GM12891 (cell line): Measurements from ENCODE around the gene LGALS9.
"Not testable (repeated sequence)": the region's sequence is repeated elsewhere in the genome, so short reads cannot be mapped to it uniquely, and the experiment has no call there.

Experiments used
- DNase-seq: peaks from one replicate; pipeline ENCODE4 v3.0.0; 2011; ENCODE audit warnings: low spot score; ENCODE audit not compliant: insufficient read length
- FAIRE-seq: peaks from 2 replicates; lab custom pipeline; 2011; peaks lifted over from hg19 to GRCh38; lab: Jason Lieb, UNC
- PAX5 ChIP-seq: IDR thresholded peaks from 2 replicates; pipeline ENCODE4 v1.6.1; 2011; ENCODE audit warnings: low read length, moderate library complexity, mild to moderate bottlenecking; ENCODE audit not compliant: insufficient read depth, severe bottlenecking
- POLR2A ChIP-seq: IDR thresholded peaks from 2 replicates; pipeline ENCODE4 v1.6.1; 2011; ENCODE audit warnings: low read depth, low read length, control low read depth
- POLR2AphosphoS5 ChIP-seq: IDR thresholded peaks from 2 replicates; pipeline ENCODE4 v1.6.1; 2011; ENCODE audit warnings: low read depth, low read length, control low read depth
- POU2F2 ChIP-seq: IDR thresholded peaks from 2 replicates; pipeline ENCODE4 v1.6.1; 2011; ENCODE audit warnings: low read depth, mild to moderate bottlenecking, control low read depth, low read length, moderate library complexity
- SPI1 ChIP-seq: IDR thresholded peaks from 2 replicates; pipeline ENCODE4 v1.6.1; 2011; ENCODE audit warnings: low read depth, low read length, control low read depth
- TAF1 ChIP-seq: IDR thresholded peaks from 2 replicates; pipeline ENCODE4 v1.6.1; 2011; ENCODE audit warnings: low read depth, low read length, control low read depth

LGALS9 gene

DNA sequence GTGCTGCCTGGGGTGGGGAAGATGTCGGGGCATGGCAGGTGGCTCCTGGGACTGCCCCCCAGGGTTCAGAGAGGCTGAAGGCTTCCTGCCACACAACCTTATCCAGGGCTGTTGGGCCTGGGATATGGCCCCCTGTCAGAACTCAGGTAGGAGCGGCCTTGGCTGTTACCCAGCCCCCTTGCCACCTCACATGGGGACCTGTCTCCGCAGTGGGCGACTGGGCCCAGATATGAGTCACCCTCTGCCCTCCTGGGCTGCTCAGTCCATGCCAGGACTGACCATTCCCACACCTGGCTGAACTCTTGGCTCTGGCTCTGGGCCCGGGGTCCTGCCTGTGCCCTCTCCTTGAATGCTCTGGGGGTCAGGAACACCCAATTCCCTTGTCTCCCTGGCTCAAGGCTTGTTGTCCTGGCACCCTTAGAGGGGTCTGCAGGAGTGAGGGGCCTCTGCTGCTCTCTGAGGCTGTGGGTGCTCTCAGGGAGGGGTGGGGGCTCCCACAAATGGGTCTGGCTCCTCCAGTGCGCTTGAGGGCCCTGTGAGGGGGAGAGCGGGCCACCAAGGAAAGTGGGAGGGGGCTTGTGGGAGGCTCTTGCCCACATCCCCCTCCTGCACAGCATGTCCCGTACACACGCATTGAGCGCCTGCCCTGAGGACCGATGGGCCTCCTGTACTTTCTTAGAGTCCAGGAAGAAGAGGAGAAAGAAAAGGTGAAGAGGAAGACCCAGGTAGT, 36.0 kb downstream of the LGALS9 start:
- no peak for DNase-seq
- no peak for FAIRE-seq
- TF ChIP-seq PAX5, result no peak
- TF ChIP-seq POLR2A, result no peak
- TF ChIP-seq TAF1, result no peak
- no peak for TF ChIP-seq POU2F2
- no peak for TF ChIP-seq POLR2AphosphoS5
- TF ChIP-seq SPI1, result no peak

DNA sequence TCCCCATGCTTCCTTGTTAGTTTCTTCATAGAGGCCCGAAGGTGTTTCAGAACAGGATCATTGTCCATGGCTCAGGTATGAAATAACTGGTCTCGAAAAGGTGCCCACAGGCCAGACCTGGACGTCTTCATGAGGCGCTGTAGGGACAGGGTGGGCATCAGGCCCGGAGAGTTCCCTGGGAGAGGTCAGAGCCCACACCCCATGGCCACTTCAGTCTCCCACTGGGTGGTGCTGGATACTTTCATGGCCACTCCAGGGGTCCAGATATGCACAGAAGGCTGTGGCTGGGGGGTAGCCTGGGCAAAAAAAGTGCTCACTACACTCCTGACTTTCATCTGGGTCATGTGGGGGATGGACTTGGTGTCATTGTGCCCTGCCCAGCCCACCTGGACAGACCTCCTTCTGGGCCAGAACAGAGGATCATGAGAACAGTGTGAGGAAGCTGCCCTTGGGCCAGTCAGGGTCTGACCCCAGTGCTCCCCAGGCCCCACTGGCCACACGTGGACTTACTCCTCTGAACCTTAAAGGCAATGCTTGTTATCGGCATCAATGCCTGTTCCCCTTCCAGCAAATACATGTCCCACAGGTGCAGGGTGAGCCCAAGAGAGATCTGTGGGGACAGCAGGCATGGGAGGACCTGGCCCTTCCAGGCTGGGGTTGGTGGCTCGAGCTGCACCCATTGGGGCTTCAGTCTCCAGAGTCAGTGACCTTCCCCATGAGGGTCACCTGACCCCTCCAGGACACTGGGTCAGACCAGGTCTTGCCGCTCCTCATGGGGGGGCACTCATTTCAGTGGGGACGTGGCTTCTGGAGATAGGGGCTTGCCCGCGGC, 36.9 kb downstream of the LGALS9 start:
- TF ChIP-seq POLR2AphosphoS5, result no peak
- TF ChIP-seq PAX5, result no peak
- no peak for TF ChIP-seq POLR2A
- no peak for TF ChIP-seq TAF1
- DNase-seq (no peak), FAIRE-seq (no peak)

DNA sequence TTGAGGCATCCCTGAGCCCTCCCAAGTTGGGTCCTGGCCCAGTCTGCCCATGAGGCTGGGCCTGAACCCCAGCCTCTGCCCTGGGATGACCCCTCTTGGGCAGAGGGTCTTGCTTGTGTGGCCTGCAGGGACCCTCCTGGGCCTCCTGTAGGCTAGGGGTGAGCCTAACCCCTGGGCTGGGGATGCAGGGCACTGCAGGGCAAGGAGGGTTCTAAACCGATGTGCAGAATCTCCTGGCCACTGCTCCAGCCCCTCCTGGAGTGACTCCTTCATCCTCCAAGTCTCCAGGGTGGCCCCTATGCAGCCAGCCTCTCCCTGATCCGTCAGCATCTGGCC, 37.5 kb downstream of the LGALS9 start:
- no peak for FAIRE-seq
- no peak for DNase-seq
- no peak for TF ChIP-seq SPI1
- TF ChIP-seq TAF1, result no peak
- TF ChIP-seq POU2F2, result no peak
- no peak for TF ChIP-seq PAX5
- no peak for TF ChIP-seq POLR2A
- no peak for TF ChIP-seq POLR2AphosphoS5

DNA sequence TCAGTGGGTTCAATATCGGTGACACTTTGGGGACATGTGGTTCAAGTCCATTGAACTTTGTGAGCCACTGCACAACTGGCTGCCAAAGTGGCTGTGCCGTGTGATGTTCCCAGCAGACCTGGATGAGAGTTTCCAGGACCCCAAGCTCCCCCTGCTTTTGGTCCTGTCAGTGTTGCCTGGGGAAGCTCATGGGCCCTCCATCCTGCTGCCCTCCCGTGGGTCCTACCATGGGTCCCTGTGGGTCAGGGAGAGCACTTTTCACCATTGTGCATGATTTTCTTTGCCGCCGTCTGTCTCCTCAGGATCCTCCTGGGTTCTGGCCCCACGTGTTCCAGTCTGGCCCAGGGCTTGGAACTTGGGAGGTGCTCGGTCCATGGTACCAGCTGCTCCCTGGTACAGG, 38.1 kb downstream of the LGALS9 start:
- no peak for DNase-seq
- FAIRE-seq, result no peak
- no peak for TF ChIP-seq SPI1
- TF ChIP-seq TAF1, result no peak
- TF ChIP-seq POU2F2, result no peak
- no peak for TF ChIP-seq PAX5
- TF ChIP-seq POLR2A, result no peak
- no peak for TF ChIP-seq POLR2AphosphoS5

DNA sequence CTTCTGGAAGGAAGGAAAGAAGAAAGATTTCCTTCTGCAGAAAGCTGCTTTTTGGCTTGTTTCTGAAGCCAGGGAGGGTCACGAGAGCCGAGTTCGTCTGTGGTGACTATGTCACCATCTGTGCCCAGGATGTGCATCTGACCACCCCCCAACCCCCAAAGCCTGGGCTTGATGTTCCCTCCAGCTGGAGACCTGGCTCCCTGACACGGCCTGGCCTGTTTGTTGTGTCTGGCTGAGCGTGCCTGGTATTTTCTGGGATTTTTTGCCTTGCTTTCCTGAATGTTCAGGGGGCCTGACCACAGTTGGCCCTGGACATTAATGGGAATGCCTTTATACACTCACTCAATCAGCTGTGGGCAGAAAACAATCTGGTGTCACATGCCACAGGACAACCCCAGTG, 38.9 kb downstream of the LGALS9 start:
- FAIRE-seq (no peak), DNase-seq (no peak)
- no peak for TF ChIP-seq SPI1
- TF ChIP-seq POLR2AphosphoS5, result no peak
- no peak for TF ChIP-seq POLR2A
- no peak for TF ChIP-seq TAF1
- TF ChIP-seq POU2F2, result no peak
- TF ChIP-seq PAX5, result no peak

DNA sequence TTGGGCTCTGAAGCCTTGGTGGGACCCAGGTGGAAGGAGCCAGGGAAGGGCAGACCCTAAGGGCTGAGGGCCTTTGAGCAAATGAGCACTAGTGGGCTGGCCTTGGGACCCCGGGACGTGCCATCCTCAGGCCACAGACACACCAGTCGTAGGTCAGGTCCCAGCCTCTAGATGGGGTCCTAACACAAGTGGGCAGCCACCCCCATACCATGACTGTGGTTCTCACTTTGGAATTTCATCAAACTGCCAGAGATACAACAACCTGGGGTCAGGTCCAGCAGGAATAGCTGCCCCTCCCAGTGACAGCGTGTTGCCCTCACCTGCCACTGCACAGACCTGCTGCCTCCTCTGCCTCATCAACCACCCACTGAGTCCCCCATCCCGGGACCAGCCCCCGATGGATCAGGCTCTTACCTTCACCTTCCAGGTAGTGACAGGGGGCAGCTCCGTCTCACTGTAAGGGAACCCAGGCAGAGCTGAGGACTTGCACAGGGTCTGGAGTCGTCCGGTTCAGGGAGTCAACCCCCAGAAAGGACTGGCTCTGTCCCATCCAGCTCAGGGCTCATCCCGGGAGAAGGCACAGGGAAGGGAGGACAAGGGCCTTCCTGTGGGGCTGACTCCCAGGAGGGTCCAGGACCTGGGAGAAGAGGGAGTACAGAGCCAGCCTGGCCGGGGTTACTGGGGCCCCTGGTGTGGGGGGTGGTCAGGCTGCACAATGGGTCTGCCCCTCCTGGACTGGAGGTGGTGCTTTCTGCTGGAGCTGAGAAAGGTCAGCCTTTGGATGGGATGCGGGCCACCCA, 40.0 kb downstream of the LGALS9 start:
- FAIRE-seq (no peak), DNase-seq (no peak)
- no peak for TF ChIP-seq SPI1
- no peak for TF ChIP-seq POU2F2
- no peak for TF ChIP-seq POLR2AphosphoS5

DNA sequence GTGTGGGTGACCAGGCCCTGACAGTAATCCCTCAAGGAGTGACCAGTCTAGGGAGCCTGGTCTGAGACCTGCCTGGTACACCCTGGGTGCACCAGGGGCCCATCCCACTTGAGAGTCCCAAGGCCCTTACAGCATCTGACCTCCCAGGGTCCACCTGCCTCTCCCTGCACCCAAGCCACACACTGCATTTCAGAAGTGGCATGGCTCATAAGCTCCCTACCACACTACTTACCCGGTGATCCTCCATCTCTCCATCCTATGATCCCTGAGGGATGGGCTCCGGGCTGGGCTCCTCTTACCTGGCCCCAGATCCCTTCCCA, 40.6 kb downstream of the LGALS9 start:
- DNase-seq (no peak), FAIRE-seq (no peak)
- no peak for TF ChIP-seq SPI1
- no peak for TF ChIP-seq TAF1
- no peak for TF ChIP-seq POLR2A
- TF ChIP-seq POLR2AphosphoS5, result no peak
- TF ChIP-seq PAX5, result no peak
- TF ChIP-seq POU2F2, result no peak

DNA sequence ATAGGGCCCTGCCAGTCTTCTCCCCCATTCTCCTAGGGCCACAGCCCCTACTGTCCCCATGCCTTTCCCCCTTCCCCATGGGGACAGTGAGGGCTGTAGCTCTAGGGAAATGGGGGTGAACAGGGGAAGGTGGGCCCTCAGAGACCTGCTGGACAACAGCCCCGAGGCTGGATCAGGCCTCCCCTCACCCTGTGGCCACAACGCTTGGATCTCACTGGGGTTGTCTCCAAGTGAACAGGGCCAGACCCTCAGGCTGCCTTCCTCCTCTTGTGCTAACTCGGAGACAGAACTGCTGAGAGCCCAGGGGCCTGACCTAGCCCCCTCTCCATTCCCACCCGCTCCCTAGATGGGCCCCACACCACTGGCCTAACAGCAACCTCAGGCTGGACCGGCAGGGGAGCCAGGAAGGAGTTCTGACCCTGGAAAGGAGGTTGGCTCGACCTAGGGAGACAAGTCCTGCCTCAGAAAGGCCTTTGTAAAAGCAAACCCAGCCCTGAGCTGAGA, 41.0 kb downstream of the LGALS9 start:
- not testable (repeated sequence) for DNase-seq, FAIRE-seq

DNA sequence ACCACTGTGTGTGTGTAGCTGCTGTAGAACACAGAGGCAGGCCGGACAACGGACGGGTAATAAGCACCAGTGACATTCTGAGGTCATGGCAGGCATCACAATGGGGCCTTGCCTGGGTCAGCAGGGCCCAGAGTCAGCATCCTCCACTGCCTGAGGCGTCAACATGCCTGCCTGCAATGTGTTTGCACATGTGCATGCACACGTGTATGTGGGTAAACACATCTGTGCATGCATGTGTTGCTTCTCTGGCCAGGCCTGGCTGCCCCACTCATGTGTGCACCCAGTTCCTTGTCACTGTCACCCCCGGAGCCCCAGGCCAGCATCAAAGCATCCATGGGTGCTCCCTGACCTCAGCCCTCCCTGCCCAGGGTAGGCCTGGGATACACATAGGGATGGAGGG, 43.3 kb downstream of the LGALS9 start:
- TF ChIP-seq POU2F2, result no peak
- no peak for TF ChIP-seq POLR2AphosphoS5
- FAIRE-seq (no peak), DNase-seq (no peak)
